H1 (cell line): ENCODE data around the gene MRI1. TPM values are rescaled to one million over a fixed set of nuclear protein-coding genes. Genes with fewer than 3 reads are reported as not detected.

Experiments used
- CTCF ChIA-PET: fragments of 300-600 bp; sonication (Branson Sonifier 250); formaldehyde crosslinking; loops from one replicate; lab custom pipeline; 2021; ENCODE audit not compliant: partially characterized antibody; lab: Charles Lee
- POLR2A ChIA-PET: fragments of 300-600 bp; sonication (Branson Sonifier 250); formaldehyde crosslinking; loops from one replicate; lab custom pipeline; 2021; ENCODE audit warnings: inconsistent platforms; ENCODE audit not compliant: partially characterized antibody; lab: Charles Lee
- DNase-seq, 2 experiments: peaks; one replicate each; pipeline versions ENCODE4 v3.0.0 to v3.0.0-alpha.2; 2010 to 2022; ENCODE audit warnings: low spot score in 2 of 2, low read depth in 1 of 2, mixed read lengths in 1 of 2
- FAIRE-seq: peaks from 2 replicates; lab custom pipeline; 2011; peaks lifted over from hg19 to GRCh38; lab: Jason Lieb, UNC
- H2AFZ ChIP-seq: 2 replicates; pipeline ENCODE4 v1.8.1; 2012; ENCODE audit warnings: low read length, inconsistent platforms
- H2AK5ac ChIP-seq: 2 replicates; pipeline ENCODE4 v1.6.1; 2013; ENCODE audit warnings: low read depth, low read length
- H2BK120ac ChIP-seq: replicated peaks from 2 replicates; pipeline ENCODE3; 2013; ENCODE audit warnings: low read depth, low read length, inconsistent platforms
- H2BK12ac ChIP-seq: 2 replicates; pipeline ENCODE4 v1.6.1; 2013; ENCODE audit warnings: low read depth, low read length
- H2BK15ac ChIP-seq: 2 replicates; pipeline ENCODE4 v1.6.1; 2013; ENCODE audit warnings: low read length
- H2BK20ac ChIP-seq: 2 replicates; pipeline ENCODE4 v1.6.1; 2013; ENCODE audit warnings: low read length
- H2BK5ac ChIP-seq: 2 replicates; pipeline ENCODE4 v1.6.1; 2013; ENCODE audit warnings: low read depth, low read length
- H3K14ac ChIP-seq: 2 replicates; pipeline ENCODE4 v1.6.1; 2013; ENCODE audit warnings: inconsistent platforms; ENCODE audit not compliant: insufficient read length
- H3K18ac ChIP-seq: 2 replicates; pipeline ENCODE4 v1.6.1; 2013; ENCODE audit warnings: low read length; ENCODE audit errors: extremely low read depth
- H3K23ac ChIP-seq: 2 replicates; pipeline ENCODE4 v1.6.1; 2013; ENCODE audit warnings: inconsistent platforms; ENCODE audit not compliant: insufficient read length
- H3K23me2 ChIP-seq: 2 replicates; pipeline ENCODE4 v1.6.1; 2013; ENCODE audit warnings: low read depth, low read length
- H3K27ac ChIP-seq: 2 replicates; pipeline ENCODE4 v1.6.1; 2011; ENCODE audit warnings: low read depth, low read length, inconsistent platforms
- H3K27me3 ChIP-seq, 4 experiments: replicated peaks in 1 of 4; 1 replicate in 1 of 4; 2 replicates in 3 of 4; pipeline versions ENCODE4 v1.6.1 to v1.8.1; 2011 to 2013; ENCODE audit warnings: low read length in 3 of 4, mild to moderate bottlenecking in 3 of 4, inconsistent platforms in 2 of 4, mixed read lengths in 2 of 4, moderate library complexity in 1 of 4; ENCODE audit not compliant: control insufficient read depth in 3 of 4, insufficient read depth in 3 of 4; ENCODE audit errors: extremely low read depth in 1 of 4
- H3K36me3 ChIP-seq, 4 experiments: 2 replicates each; pipeline versions ENCODE4 v1.6.1 to v1.8.1; 2011 to 2013; ENCODE audit warnings: mild to moderate bottlenecking in 4 of 4, low read length in 3 of 4, moderate library complexity in 2 of 4, control low read depth in 1 of 4, inconsistent platforms in 1 of 4; ENCODE audit not compliant: insufficient read depth in 4 of 4, control insufficient read depth in 2 of 4
- H3K4ac ChIP-seq: replicated peaks from 2 replicates; pipeline ENCODE3; 2013; ENCODE audit warnings: low read length, low read depth, mixed read lengths, inconsistent platforms; ENCODE audit not compliant: insufficient read length
- H3K4me1 ChIP-seq, 4 experiments: replicated peaks in 1 of 4; 1 replicate in 1 of 4; 2 replicates in 3 of 4; pipeline versions ENCODE4 v1.6.1 to v1.8.1; 2011 to 2013; ENCODE audit warnings: low read length in 3 of 4, inconsistent platforms in 2 of 4, mixed read lengths in 1 of 4; ENCODE audit not compliant: insufficient read depth in 4 of 4, control insufficient read depth in 3 of 4
- H3K4me2 ChIP-seq, 2 experiments: 2 replicates each; pipeline versions ENCODE4 v1.6.1 to v1.8.1; 2011 to 2013; ENCODE audit warnings: low read depth in 2 of 2, low read length in 2 of 2, control low read depth in 1 of 2, inconsistent platforms in 1 of 2, mild to moderate bottlenecking in 1 of 2; ENCODE audit not compliant: insufficient read depth in 1 of 2
- H3K4me3 ChIP-seq, 4 experiments: fragments of 200-600, 300-600 bp in 1 of 4; sonication (generic), shearing (Covaris generic), sonication (Bioruptor Twin) in 1 of 4; 2 replicates each; pipeline versions ENCODE4 v1.5.1 to v1.8.1; 2011 to 2016; ENCODE audit warnings: low read length in 4 of 4, low read depth in 3 of 4, control low read depth in 2 of 4, inconsistent platforms in 2 of 4, mild to moderate bottlenecking in 2 of 4, mixed read lengths in 1 of 4, moderate library complexity in 1 of 4; ENCODE audit not compliant: insufficient read depth in 2 of 4; ENCODE audit errors: extremely low read depth in 1 of 4
- H3K56ac ChIP-seq: replicated peaks from 2 replicates; pipeline ENCODE3; 2013; ENCODE audit warnings: low read depth, mild to moderate bottlenecking, mixed read lengths, low read length, inconsistent platforms; ENCODE audit not compliant: insufficient read length
- H3K79me1 ChIP-seq: 2 replicates; pipeline ENCODE4 v1.6.1; 2013; ENCODE audit warnings: low read depth, low read length, control low read depth
- H3K79me2 ChIP-seq, 2 experiments: 2 replicates each; pipeline versions ENCODE4 v1.6.1 to v1.8.1; 2012 to 2013; ENCODE audit warnings: low read length in 2 of 2, mild to moderate bottlenecking in 2 of 2, inconsistent platforms in 1 of 2; ENCODE audit not compliant: insufficient read depth in 2 of 2, control insufficient read depth in 1 of 2
- H3K9ac ChIP-seq, 4 experiments: replicated peaks in 1 of 4; 1 replicate in 1 of 4; 2 replicates in 3 of 4; pipeline versions ENCODE4 v1.6.1 to v1.8.1; 2011 to 2013; ENCODE audit warnings: low read depth in 3 of 4, low read length in 3 of 4, control low read depth in 2 of 4, mild to moderate bottlenecking in 2 of 4, moderate library complexity in 2 of 4, inconsistent platforms in 1 of 4; ENCODE audit errors: extremely low read depth in 1 of 4
- H3K9me3 ChIP-seq, 2 experiments: 2 replicates each; pipeline versions ENCODE4 v1.6.1 to v1.8.1; 2012 to 2013; ENCODE audit warnings: mild to moderate bottlenecking in 2 of 2, moderate library complexity in 2 of 2, control low read depth in 1 of 2, inconsistent platforms in 1 of 2, low read depth in 1 of 2, low read length in 1 of 2, mixed read lengths in 1 of 2; ENCODE audit not compliant: insufficient read depth in 2 of 2
- H4K20me1 ChIP-seq, 2 experiments: replicated peaks in 1 of 2; 2 replicates each; pipeline versions ENCODE3 to v1.8.1; 2011 to 2013; ENCODE audit warnings: inconsistent platforms in 2 of 2, low read length in 2 of 2, mild to moderate bottlenecking in 1 of 2; ENCODE audit not compliant: insufficient read depth in 2 of 2, control insufficient read depth in 1 of 2
- H4K5ac ChIP-seq: 2 replicates; pipeline ENCODE4 v1.6.1; 2013; ENCODE audit warnings: low read length, low read depth, mixed read lengths, inconsistent platforms; ENCODE audit not compliant: insufficient read length
- H4K8ac ChIP-seq: 2 replicates; pipeline ENCODE4 v1.8.0; 2013; ENCODE audit warnings: mild to moderate bottlenecking, moderate library complexity, low read length, inconsistent platforms; ENCODE audit not compliant: insufficient read depth; ENCODE audit errors: extremely low read depth
- H4K91ac ChIP-seq: replicated peaks from 2 replicates; pipeline ENCODE3; 2013; ENCODE audit warnings: low read length, mixed read lengths, inconsistent platforms; ENCODE audit not compliant: insufficient read length
- ATF2 ChIP-seq: IDR thresholded peaks from 2 replicates; pipeline ENCODE4 v1.6.1; 2012; ENCODE audit warnings: low read length, inconsistent platforms
- CHD2 ChIP-seq: IDR thresholded peaks from 2 replicates; pipeline ENCODE4 v1.6.1; 2012; ENCODE audit warnings: low read length, improper control_type of control experiment
- CREB1 ChIP-seq: IDR thresholded peaks from 2 replicates; pipeline ENCODE4 v1.6.1; 2012; ENCODE audit warnings: inconsistent platforms
- JUND ChIP-seq: IDR thresholded peaks from 2 replicates; pipeline ENCODE4 v1.6.1; 2011; ENCODE audit warnings: mild to moderate bottlenecking, improper control_type of control experiment, low read length
- KDM1A ChIP-seq: fragments of 200-600, 300-600 bp; sonication (generic); IDR thresholded peaks from 2 replicates; pipeline ENCODE4 v1.7.1; 2016; ENCODE audit warnings: mild to moderate bottlenecking, low read length, borderline replicate concordance
- POU5F1 ChIP-seq: IDR thresholded peaks from 2 replicates; pipeline ENCODE4 v1.6.1; 2011; ENCODE audit warnings: low read depth, mild to moderate bottlenecking, low read length, moderate library complexity
- RXRA ChIP-seq: IDR thresholded peaks from 2 replicates; pipeline ENCODE4 v1.6.1; 2011; ENCODE audit warnings: low read depth, mild to moderate bottlenecking, low read length, moderate library complexity; ENCODE audit not compliant: insufficient read depth
- TBP ChIP-seq: IDR thresholded peaks from 2 replicates; pipeline ENCODE4 v1.6.1; 2011; ENCODE audit warnings: low read depth, low read length, improper control_type of control experiment
- whole genome bisulfite sequencing, 2 experiments: shearing (Covaris generic) in 1 of 2; methylation state at CpG; one replicate each; pipeline versions ENCODE4 v1.1.6 to v1.1.7; 2013 to 2015; ENCODE audit warnings: low lambda C conversion rate in 2 of 2, mixed read lengths in 2 of 2, inconsistent platforms in 1 of 2, low coverage in 1 of 2, missing lambda C conversion rate in 1 of 2; ENCODE audit not compliant: insufficient replicate concordance in 2 of 2, insufficient coverage in 1 of 2, insufficient read length in 1 of 2; ENCODE audit errors: extremely low coverage in 1 of 2, missing lambda C conversion rate in 1 of 2; 5-methylcytosine and 5-hydroxymethylcytosine counted together
- polyA plus RNA-seq, 7 experiments: library from polyadenylated mRNA; depleted of rRNA in 3 of 7; stranded (reverse) in 5 of 7; unstranded in 2 of 7; fragments of >200 nt in 5 of 7; fragments of 200-250 nt in 2 of 7; gene quantifications; 1 replicate in 5 of 7; 2 replicates in 1 of 7; 4 replicates in 1 of 7; pipeline versions ENCODE4 v1.2.1 to v1.2.3, GENCODE V29; 2011 to 2013; ENCODE audit warnings: missing spikeins in 2 of 7, mixed read lengths in 2 of 7
- total RNA-seq: library from RNA; stranded (reverse); fragmentation: NEBNext Ultra II Directional; extraction: Animal tissue kit (Norgen Biotek cat#: 25700); gene quantifications from 2 replicates; pipeline ENCODE4 v1.2.1, GENCODE V29; 2021

MRI1 gene
- total and polyA plus RNA-seq, 2 of the 8 experiments (the other 6 are each of a cell fraction or from before 2014, with no cell fraction given), result 24.5 to 29.5 TPM

- no peaks in the 10 kb centered on the region for H3K4me1 ChIP-seq
- no peak overlapping the region for H2AK5ac ChIP-seq
- no peak for FAIRE-seq
- no peak overlapping the region for H3K9ac ChIP-seq
- no peaks in the 10 kb centered on the region for H3K9me3 ChIP-seq
- H3K79me2 ChIP-seq, result no peaks in the 10 kb centered on the region
- TF ChIP-seq CREB1, result no peak
- no peak for TF ChIP-seq CHD2
- no peak for TF ChIP-seq JUND
- no peak for TF ChIP-seq POU5F1
- TF ChIP-seq RXRA, result no peak
- TF ChIP-seq TBP, result no peak
- TF ChIP-seq KDM1A, result no peak
- no peak for TF ChIP-seq ATF2
- H4K20me1 ChIP-seq, result peaks cover 0 to 6% of the 10 kb centered on the region in 2 experiments
- peaks cover 4 to 62% (median 19%) of the 10 kb centered on the region in 4 experiments; a peak in 6 of 8 replicates for H3K36me3 ChIP-seq
- no peak overlapping the region for H3K56ac ChIP-seq
- no peak overlapping the region for H2BK120ac ChIP-seq
- H2BK12ac ChIP-seq, result no peak overlapping the region
- WGBS, 2 experiments, result 88% methylated on average over 15 of the region's 15 CpGs; no CpG with 5 or more reads in 1 of the 2 experiments
- ChIA-PET CTCF (interaction anchor here (1.3 kb wide), 1 partner anchor 8 kb away, joined by 3 read pairs; no protein-coding TSS in a partner anchor), POLR2A (no interaction called here)
- no peaks in the 10 kb centered on the region for H3K23me2 ChIP-seq
- H2BK15ac ChIP-seq, result no peak overlapping the region
- no peak overlapping the region for H2AFZ ChIP-seq
- no peak overlapping the region for H2BK20ac ChIP-seq
- H4K5ac ChIP-seq, result no peak overlapping the region
- no peak overlapping the region for H3K14ac ChIP-seq
- peak overlapping the region; percentile 31; the same call in 1 of the 2 replicates for H4K8ac ChIP-seq
- H3K23ac ChIP-seq, result no peak overlapping the region
- DNase-seq, result no peak
- no peak overlapping the region for H3K4me2 ChIP-seq
- no peak overlapping the region for H3K4ac ChIP-seq
- H3K4me3 ChIP-seq, result no peak overlapping the region
- no peak overlapping the region for H3K18ac ChIP-seq
- no peak overlapping the region for H3K27ac ChIP-seq
- no peak overlapping the region for H4K91ac ChIP-seq
- no peak overlapping the region for H2BK5ac ChIP-seq
- no peaks in the 10 kb centered on the region for H3K79me1 ChIP-seq
- no peaks in the 10 kb centered on the region for H3K27me3 ChIP-seq
Observed at GRCh38 chr19:13757805-13758772, 6.2 kb upstream of the MRI1 start.
